Large intestine (tissue), 3 donors: ENCODE results near the gene KCNK18. TPM values are rescaled to one million over a fixed set of nuclear protein-coding genes. Genes with fewer than 3 reads are reported as not detected.
"Not testable (repeated sequence)": the region's sequence is repeated elsewhere in the genome, so short reads cannot be mapped to it uniquely, and the experiment has no call there.

Experiments
- DNase-seq, 2 donors: peaks; one replicate each; pipeline versions ENCODE4 v3.0.0 to v3.0.0-alpha.2; 2013
- H3K27ac ChIP-seq: one replicate; pipeline ENCODE4 v1.5.1; 2013; ENCODE audit warnings: low read length
- H3K27me3 ChIP-seq: 2 replicates; pipeline ENCODE4 v1.6.1; 2013; ENCODE audit warnings: low read length; ENCODE audit not compliant: control insufficient read depth, insufficient read depth
- H3K36me3 ChIP-seq: 2 replicates; pipeline ENCODE4 v1.6.1; 2013; ENCODE audit warnings: low read length; ENCODE audit not compliant: control insufficient read depth, insufficient read depth
- H3K4me1 ChIP-seq: one replicate; pipeline ENCODE4 v1.6.1; 2013; ENCODE audit warnings: low read length; ENCODE audit not compliant: control insufficient read depth, insufficient read depth
- H3K4me3 ChIP-seq: one replicate; pipeline ENCODE4 v1.5.1; 2013; ENCODE audit warnings: low read length
- H3K9me3 ChIP-seq: one replicate; pipeline ENCODE4 v1.6.1; 2013; ENCODE audit warnings: mild to moderate bottlenecking, low read depth, low read length, moderate library complexity; ENCODE audit not compliant: control insufficient read depth
- WGBS: methylation state at CpG from one replicate; pipeline ENCODE4 v1.1.5; 2013; ENCODE audit warnings: low lambda C conversion rate; ENCODE audit not compliant: insufficient coverage; 5-methylcytosine and 5-hydroxymethylcytosine counted together
- polyA plus RNA-seq: library from polyadenylated mRNA; unstranded; fragments of 120-200 nt; gene quantifications from one replicate; pipeline ENCODE4 v1.2.1, GENCODE V29; 2013

The KCNK18 gene
- polyA plus RNA-seq, 1 donor = not detected

DNA sequence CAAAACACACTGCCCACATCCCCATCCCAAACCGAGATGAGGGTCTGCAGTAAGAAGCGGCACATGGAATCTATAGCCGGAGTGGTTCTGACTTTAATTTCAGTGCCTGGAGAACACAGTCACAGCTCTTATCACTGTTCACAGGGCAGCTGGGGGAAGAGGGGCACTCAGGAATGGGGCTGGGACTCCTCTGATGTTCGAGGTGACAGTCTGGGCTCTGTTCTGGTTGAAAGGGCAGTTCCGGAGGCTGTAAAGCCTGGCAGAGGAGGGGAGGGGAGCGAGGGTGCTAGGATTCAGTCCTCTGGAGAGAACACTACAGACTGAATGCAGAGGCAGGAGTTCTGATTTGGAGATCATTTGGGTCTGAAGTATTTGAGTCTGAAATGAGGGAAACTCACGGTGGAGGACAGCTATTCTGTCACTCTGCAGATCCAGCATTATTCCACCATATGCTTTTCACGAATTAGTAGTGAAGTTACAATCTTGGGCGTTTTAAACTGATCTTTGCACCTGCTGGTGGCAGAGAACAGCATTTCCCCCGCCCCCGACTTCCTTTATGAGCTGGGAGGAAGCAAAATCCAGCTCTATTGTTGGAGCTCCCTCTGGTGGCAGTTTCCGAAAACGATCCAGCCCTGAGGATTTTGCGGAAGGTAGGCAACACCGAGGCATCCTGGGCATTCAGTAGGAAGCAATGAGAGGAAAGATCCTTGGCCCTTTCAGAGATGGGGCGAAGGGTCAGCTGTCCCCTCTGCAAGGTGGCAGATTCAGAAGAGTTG is 22.7 kb upstream of the KCNK18 start:
- Histone ChIP-seq H3K4me3 (peak overlapping the region; percentile 41), H3K27ac (peak overlapping the region; percentile 26), H3K27me3 (peaks cover 40% of the 10 kb centered on the region), H3K36me3 (no peaks in the 10 kb centered on the region), H3K9me3 (no peaks in the 10 kb centered on the region), H3K4me1 (peaks cover 6% of the 10 kb centered on the region)
- no CpG with 5 or more reads among the region's 16 CpGs for WGBS
- peak; percentile 86 to 90 for DNase-seq

DNA sequence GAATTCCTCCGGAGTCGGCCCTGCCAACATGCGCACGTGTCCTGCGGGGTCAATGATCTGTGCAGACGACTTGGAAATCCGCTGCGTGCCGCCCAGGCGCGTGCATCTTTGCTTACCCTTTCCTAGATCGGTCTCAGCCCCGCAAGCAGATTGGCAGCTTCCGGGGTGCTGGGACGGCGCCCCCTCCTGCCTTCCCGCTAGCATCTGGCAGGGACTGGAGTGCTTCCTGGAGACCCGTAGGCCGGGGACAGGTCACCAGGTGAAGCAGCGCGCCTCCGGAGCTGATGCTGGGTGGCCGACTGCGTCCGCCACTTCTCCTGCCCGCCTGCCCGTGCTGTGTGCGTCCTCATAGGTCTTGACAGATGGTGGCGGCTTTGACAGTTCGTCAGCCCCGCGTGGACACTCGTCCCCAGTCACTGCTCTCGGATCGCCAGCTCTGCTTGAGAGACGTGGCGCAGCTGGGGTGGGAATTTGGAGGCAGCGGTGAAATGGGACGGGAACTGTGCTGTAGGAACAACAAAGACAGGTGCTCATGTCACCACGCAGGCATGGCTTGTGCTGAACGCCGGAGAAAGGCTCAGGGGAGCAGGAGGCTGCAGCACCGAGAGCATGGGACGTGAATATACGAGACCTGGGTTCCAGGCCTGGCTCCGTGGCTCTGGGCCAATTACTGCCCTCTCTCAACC is 21.9 kb upstream of the KCNK18 start:
- Histone ChIP-seq H3K27ac (no peak overlapping the region), H3K4me3 (peak overlapping the region; percentile 41), H3K36me3 (no peaks in the 10 kb centered on the region), H3K27me3 (peaks cover 35% of the 10 kb centered on the region), H3K4me1 (peaks cover 6% of the 10 kb centered on the region), H3K9me3 (no peaks in the 10 kb centered on the region)
- no CpG with 5 or more reads among the region's 46 CpGs for WGBS
- DNase-seq = peak in 1 of 2 donors; percentile 49

DNA sequence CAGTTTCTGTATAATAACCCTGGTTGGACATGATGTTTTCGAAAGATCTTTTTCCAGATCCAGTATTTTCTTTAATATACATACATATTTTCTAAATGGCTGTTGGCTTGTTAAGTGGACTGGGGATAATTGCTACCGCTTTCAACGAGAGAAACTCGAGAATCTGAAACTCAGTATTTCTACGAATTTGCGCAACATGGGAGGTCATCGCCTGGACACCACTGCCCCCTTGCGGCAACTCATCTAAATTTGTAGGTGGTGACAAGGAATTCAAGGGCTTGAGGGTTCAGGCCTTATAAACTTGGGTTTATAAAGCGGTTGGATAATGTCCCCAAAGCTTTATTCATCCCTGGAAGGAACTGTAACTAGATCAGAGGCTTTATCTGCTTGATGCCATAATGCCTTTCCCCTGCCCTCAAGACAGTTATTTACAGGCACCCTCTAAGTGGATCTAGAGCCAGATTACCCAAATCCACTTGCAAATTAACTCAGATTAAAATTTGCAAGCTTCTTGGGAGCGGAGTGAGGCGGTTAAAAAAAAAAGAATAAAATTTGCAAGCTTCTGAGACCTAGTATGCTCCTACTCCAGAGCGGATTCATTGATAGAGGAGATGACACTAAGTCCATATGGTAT is 21.3 kb upstream of the KCNK18 start:
- Histone ChIP-seq H3K27me3 (peaks cover 28% of the 10 kb centered on the region), H3K27ac (no peak overlapping the region), H3K4me3 (peak overlapping the region; percentile 41), H3K9me3 (no peaks in the 10 kb centered on the region), H3K4me1 (peaks cover 6% of the 10 kb centered on the region), H3K36me3 (no peaks in the 10 kb centered on the region)
- peak; percentile 64 to 71 for DNase-seq
- 80% methylated on average over 1 of the region's 12 CpGs for WGBS

DNA sequence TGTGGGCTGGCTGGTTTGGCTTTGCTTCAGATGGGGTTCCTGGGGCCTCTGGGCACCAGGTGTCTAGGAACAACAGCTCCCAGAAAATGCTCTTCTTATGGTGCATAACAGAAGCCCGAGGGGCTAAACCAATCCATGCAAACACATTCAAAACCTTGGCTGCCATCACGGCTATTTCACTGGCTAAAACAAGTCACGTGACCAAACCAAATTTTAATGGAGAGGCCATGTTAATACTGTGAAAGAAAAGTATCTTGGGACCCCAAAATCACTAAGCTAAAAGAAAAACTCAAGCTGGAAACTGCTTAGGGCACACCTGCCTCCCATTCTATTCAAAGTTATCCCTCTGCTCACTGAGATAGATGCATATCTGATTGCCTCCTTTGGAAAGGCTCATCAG is 19.1 kb upstream of the KCNK18 start:
- DNase-seq = no peak
- Histone ChIP-seq H3K36me3 (no peaks in the 10 kb centered on the region), H3K27me3 (peaks cover 19% of the 10 kb centered on the region), H3K27ac (no peak overlapping the region), H3K4me1 (peaks cover 6% of the 10 kb centered on the region), H3K9me3 (no peaks in the 10 kb centered on the region), H3K4me3 (no peak overlapping the region)
- WGBS = 83% methylated on average over 1 of the region's 3 CpGs

DNA sequence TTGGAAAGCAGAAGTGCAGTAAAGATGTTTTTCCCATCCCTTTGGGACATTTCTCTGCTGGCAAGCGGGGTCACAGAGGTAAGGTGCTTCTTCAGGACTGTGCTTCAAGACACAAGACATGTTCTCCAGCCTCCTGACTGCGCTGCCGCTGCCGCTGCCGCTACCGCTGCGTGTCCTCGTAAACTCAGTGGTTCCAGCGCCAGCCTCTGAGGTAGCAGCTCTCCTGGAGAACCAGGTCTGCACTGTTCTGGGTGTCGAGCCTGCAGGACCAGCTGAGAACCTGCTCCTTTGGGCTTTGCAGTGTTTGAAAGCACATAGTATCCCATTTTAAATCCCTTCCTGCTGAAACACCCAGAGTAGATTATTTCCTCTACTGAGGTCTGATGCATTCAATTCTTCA is 13.0 kb upstream of the KCNK18 start:
- peaks cover 13% of the 10 kb centered on the region for H3K27me3 ChIP-seq
- no peak overlapping the region for H3K27ac ChIP-seq
- no CpG with 5 or more reads among the region's 10 CpGs for WGBS
- H3K4me1 ChIP-seq = no peaks in the 10 kb centered on the region
- no peak for DNase-seq
- no peak overlapping the region for H3K4me3 ChIP-seq
- H3K9me3 ChIP-seq = no peaks in the 10 kb centered on the region
- no peaks in the 10 kb centered on the region for H3K36me3 ChIP-seq

DNA sequence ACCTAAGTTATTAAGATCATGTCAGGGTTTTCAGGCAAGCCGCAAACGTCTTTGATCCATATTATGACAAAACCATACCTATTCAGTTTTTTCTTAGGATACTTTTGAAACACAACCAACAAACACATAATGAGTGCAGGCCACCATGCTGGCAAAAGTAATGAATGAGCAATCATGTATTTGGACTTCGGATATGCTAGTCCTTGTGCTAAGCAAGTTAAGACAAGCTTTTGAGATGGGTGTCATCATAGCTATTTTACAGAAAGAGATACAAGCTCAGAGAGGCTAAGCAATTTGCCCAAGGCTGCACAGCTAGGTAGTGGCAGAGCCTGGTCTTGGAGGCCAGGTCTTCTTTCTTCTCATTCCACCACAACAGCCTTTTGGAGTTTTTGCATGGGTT is 12.5 kb upstream of the KCNK18 start:
- H3K27ac ChIP-seq = no peak overlapping the region
- no CpG with 5 or more reads among the region's 3 CpGs for WGBS
- no peak overlapping the region for H3K4me3 ChIP-seq
- DNase-seq = no peak
- H3K9me3 ChIP-seq = no peaks in the 10 kb centered on the region
- no peaks in the 10 kb centered on the region for H3K36me3 ChIP-seq
- peaks cover 12% of the 10 kb centered on the region for H3K27me3 ChIP-seq
- no peaks in the 10 kb centered on the region for H3K4me1 ChIP-seq

DNA sequence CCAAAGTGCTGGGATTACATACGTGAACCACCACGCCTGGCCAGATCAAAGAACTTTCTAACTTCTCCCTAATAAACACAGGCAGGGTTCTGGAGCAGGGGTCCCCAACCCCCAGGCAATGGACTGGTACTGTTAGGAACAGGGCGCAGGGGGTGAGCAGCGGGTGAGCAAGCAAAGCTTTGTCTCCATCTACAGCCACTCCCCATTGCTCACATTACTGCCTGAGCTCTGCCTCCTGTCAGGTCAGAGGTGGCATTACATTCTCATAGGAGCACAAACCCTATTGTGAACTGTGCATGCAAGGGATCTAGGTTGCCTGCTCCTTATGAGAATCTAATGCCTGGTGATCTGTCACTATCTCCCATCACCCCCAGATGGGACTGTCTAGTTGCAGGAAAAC is 11.5 kb upstream of the KCNK18 start:
- not testable (repeated sequence) for DNase-seq, H3K36me3 ChIP-seq, H3K9me3 ChIP-seq, H3K4me1 ChIP-seq, H3K27me3 ChIP-seq, H3K27ac ChIP-seq, H3K4me3 ChIP-seq
- WGBS = no CpG with 5 or more reads among the region's 4 CpGs

DNA sequence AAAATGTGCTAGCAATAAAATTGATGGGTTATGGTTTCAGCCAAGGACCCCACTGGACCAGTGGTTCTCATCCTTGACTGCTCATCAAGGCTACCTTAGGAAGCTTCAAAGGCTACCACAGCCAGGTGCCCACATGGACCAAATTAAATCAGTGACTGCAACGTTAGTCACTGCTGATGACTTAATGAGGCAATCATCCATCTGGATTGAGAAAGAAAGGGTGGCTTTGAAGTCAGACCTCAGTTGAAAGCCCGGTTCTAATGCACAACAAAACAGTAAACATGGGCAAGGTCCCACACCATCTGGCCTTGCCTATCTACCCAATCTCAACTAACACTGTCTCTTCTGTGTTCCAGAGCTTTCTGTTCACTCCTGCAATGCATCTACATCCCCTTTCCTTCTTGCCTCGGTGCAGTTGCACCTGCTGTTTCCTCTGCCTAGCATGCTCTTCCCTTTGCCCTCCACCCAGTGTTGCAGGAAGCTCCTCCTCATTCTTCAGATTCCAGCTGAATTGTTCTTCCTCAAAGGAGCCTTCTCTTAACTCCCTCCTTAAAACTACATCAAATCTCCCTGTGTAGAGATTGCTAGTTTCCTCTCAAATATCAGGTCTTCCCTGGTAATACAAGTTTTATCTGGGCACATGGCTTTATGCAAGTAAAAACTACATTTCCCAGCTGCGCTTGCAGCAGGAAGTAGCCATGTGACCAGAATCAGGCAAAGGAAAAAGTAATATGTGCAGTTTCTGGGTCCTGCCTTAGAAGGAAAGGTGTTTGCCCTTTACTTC is 10.3 kb upstream of the KCNK18 start:
- H3K9me3 ChIP-seq = no peaks in the 10 kb centered on the region
- WGBS = 40% methylated on average over 1 of the region's 4 CpGs
- peak in 1 of 2 donors; percentile 6 for DNase-seq
- no peaks in the 10 kb centered on the region for H3K36me3 ChIP-seq
- H3K27me3 ChIP-seq = peaks cover 10% of the 10 kb centered on the region
- H3K4me1 ChIP-seq = no peaks in the 10 kb centered on the region
- no peak overlapping the region for H3K4me3 ChIP-seq
- no peak overlapping the region for H3K27ac ChIP-seq

DNA sequence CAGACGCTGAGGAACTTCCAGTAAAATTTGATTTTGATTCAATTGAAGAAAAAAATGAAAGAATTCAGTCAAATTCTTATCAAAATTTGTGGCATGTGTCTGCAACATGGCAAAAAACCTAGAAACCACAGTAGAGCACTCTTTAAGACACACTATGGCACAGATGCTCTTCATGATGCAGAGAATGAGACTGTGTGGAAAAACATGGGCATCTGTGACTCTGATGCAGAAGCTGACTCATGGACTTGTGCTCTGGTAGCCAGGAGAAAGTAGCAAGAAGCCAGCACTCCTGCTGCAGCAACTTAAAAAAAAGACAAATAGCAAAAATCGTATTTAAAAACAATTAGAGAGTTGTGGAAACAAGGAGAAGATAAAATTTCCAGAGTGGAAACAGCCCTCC is 8.9 kb upstream of the KCNK18 start:
- no peak for DNase-seq
- Histone ChIP-seq H3K4me3 (no peak overlapping the region), H3K36me3 (no peaks in the 10 kb centered on the region), H3K9me3 (no peaks in the 10 kb centered on the region), H3K4me1 (no peaks in the 10 kb centered on the region), H3K27me3 (peaks cover 4% of the 10 kb centered on the region), H3K27ac (no peak overlapping the region)
- WGBS = no CpG with 5 or more reads among the region's 2 CpGs

DNA sequence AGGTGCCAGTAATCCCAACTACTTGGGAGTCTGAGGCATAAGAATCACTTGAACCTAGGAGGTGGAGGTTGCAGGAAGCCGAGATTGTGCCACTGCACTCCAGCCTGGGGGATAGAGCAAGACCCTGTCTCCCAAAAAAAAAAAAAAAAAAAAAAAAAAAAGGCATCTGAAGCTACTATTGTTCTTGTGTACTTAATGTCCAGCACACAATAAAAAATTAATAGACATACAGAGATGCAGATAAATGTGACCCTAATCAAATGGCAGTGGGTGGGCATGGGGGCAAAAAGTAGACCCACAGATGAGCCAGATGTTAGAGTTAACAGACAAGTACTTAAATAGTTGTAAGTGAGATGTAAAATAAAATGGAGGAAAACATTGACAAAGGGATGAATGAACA is 7.7 kb upstream of the KCNK18 start:
- H3K4me1 ChIP-seq = no peaks in the 10 kb centered on the region
- H3K27ac ChIP-seq = no peak overlapping the region
- H3K9me3 ChIP-seq = no peaks in the 10 kb centered on the region
- DNase-seq = no peak
- no peak overlapping the region for H3K4me3 ChIP-seq
- no peaks in the 10 kb centered on the region for H3K36me3 ChIP-seq
- no CpG with 5 or more reads among the region's 1 CpG for WGBS
- peaks cover 6% of the 10 kb centered on the region for H3K27me3 ChIP-seq
